Osteocyte (in vitro differentiated cells): ENCODE measurements around the gene DAPK1. TPM values are rescaled to one million over a fixed set of nuclear protein-coding genes. Genes with fewer than 3 reads are reported as not detected.

Source experiments
- DNase-seq: peaks from one replicate; pipeline ENCODE4 v3.0.0; 2021; ENCODE audit warnings: mixed read lengths; ENCODE audit not compliant: unreplicated experiment; ENCODE audit errors: extremely low spot score
- H3K27ac Mint-ChIP-seq: one replicate; pipeline ENCODE4 v1.8.0; 2021; ENCODE audit warnings: mild to moderate bottlenecking, mixed read lengths; ENCODE audit not compliant: unreplicated experiment
- H3K27me3 Mint-ChIP-seq: one replicate; pipeline ENCODE4 v1.8.0; 2021; ENCODE audit warnings: mixed read lengths; ENCODE audit not compliant: unreplicated experiment
- H3K36me3 Mint-ChIP-seq: one replicate; pipeline ENCODE4 v1.8.0; 2021; ENCODE audit warnings: mixed read lengths; ENCODE audit not compliant: unreplicated experiment
- H3K4me1 Mint-ChIP-seq: one replicate; pipeline ENCODE4 v1.8.0; 2021; ENCODE audit warnings: mixed read lengths; ENCODE audit not compliant: unreplicated experiment
- H3K4me3 Mint-ChIP-seq: one replicate; pipeline ENCODE4 v1.8.0; 2021; ENCODE audit warnings: mild to moderate bottlenecking, moderate library complexity, mixed read lengths; ENCODE audit not compliant: unreplicated experiment
- H3K9me3 Mint-ChIP-seq: one replicate; pipeline ENCODE4 v1.8.0; 2021; ENCODE audit warnings: mixed read lengths; ENCODE audit not compliant: unreplicated experiment
- CTCF ChIP-seq: fragments of 200-600 bp; sonication (generic); IDR thresholded peaks from 2 replicates; pipeline ENCODE4 v1.5.0; 2021; ENCODE audit warnings: antibody characterized with exemption, mild to moderate bottlenecking, moderate library complexity
- long read RNA-seq: library from polyadenylated mRNA; unstranded; transcript quantifications from one replicate; pipeline ENCODE4 v2.0.0, GENCODE V29; 2021
- total RNA-seq: library from RNA; stranded (reverse); gene quantifications from 2 replicates; pipeline ENCODE4 v1.2.1, GENCODE V29; 2021

DAPK1 gene
- 294 and 304 TPM in 2 replicates for total RNA-seq
- long read RNA-seq, full-length matches to known transcripts = 30 of 121 reads
- long read RNA-seq, partial matches to known transcripts = 74 of 121 reads
- long read RNA-seq, other reads (novel, unspliced or antisense) = 17 of 121 reads

DNA sequence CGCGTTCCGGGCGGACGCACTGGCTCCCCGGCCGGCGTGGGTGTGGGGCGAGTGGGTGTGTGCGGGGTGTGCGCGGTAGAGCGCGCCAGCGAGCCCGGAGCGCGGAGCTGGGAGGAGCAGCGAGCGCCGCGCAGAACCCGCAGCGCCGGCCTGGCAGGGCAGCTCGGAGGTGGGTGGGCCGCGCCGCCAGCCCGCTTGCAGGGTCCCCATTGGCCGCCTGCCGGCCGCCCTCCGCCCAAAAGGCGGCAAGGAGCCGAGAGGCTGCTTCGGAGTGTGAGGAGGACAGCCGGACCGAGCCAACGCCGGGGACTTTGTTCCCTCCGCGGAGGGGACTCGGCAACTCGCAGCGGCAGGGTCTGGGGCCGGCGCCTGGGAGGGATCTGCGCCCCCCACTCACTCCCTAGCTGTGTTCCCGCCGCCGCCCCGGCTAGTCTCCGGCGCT lies at the start of gene DAPK1:
TSS of gene DAPK1 (plus strand) at position 264 of the 442 bp plus-strand sequence. CDS start 1,211 bp downstream, outside the sequence.
- Mint-ChIP-seq H3K4me3 (peak within 1 kb of the TSS; percentile 97), H3K36me3 (peaks cover 27% of the 10 kb centered on the region), H3K27ac (peak within 1 kb of the TSS; percentile 86), H3K9me3 (no peaks in the 10 kb centered on the region), H3K4me1 (peaks cover 54% of the 10 kb centered on the region), H3K27me3 (no peaks in the 10 kb centered on the region)
- peak; percentile 91 for DNase-seq
- TF ChIP-seq CTCF = peak; percentile 45

DNA sequence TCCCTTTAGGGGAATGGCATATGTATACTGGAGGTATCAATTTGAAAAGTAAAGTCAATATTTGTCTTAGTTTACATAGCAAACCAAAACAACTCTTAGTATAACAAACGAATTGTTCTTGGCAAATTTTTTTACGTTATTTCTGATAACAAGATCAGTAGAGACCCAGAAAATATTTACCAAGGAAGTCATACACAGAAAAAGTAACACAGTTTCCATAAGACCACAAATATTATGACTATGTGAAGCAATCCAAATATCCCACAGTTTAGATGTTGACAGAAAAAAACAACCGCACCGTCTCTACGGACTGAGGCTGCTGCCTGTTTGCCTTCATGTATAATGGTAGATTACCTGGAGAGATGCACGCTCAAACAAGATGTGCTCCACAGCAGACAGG lies 46.5 kb upstream of the DAPK1 start:
- no peak overlapping the region for H3K27ac Mint-ChIP-seq
- no peak for TF ChIP-seq CTCF
- no peak for DNase-seq
- H3K4me1 Mint-ChIP-seq = peaks cover 2% of the 10 kb centered on the region
- H3K27me3 Mint-ChIP-seq = no peaks in the 10 kb centered on the region
- peaks cover 7% of the 10 kb centered on the region for H3K9me3 Mint-ChIP-seq
- peaks cover 5% of the 10 kb centered on the region for H3K36me3 Mint-ChIP-seq
- H3K4me3 Mint-ChIP-seq = no peak overlapping the region

DNA sequence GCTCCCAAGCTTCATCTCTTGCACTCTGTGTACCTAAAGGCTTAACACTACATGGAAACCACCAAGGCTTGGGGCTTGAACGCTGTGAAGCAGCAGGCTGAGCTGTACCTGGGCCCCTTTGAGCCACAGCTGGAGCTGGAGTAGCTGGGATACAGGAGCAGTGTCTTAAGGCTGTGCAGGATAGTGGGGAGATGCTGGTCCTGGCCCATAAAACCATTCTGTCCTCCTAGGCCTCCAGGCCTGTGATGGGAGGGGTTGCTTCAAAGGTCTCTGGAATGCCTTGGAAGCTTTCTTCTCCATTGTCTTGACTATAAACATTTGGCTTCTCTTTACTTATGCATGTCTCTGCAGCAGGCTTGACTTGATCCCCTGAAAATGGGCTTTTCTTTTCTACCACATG lies 42.3 kb upstream of the DAPK1 start:
- DNase-seq = no peak

DNA sequence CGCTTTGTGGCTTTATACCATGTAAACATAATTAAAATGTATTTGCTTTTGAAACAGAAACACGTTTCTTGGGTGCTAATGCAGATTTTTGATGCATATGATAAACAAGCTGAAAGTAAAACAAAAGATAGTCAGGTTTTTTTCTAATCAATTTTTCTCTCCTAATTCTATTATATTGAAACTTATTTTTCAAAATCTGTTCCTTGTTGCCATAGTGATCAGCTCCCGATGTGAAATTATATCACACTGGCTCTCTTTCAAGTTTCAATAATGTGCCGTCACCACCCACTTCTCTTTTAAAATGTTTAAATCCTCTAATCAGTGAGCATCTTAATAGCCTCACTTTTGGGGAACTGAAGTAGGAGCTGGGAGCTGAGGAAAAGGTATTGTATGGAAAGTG lies 36.4 kb upstream of the DAPK1 start:
- no peak for DNase-seq
- TF ChIP-seq CTCF = no peak
- H3K4me1 Mint-ChIP-seq = peaks cover 25% of the 10 kb centered on the region
- H3K27me3 Mint-ChIP-seq = no peaks in the 10 kb centered on the region
- no peaks in the 10 kb centered on the region for H3K36me3 Mint-ChIP-seq
- no peak overlapping the region for H3K27ac Mint-ChIP-seq
- H3K4me3 Mint-ChIP-seq = no peak overlapping the region
- H3K9me3 Mint-ChIP-seq = peaks cover under 1% of the 10 kb centered on the region

More for the DNA sequence above, 42.3 kb upstream of the DAPK1 start:
- H3K9me3 Mint-ChIP-seq = peaks cover 9% of the 10 kb centered on the region
- no peaks in the 10 kb centered on the region for H3K27me3 Mint-ChIP-seq
- H3K36me3 Mint-ChIP-seq = peaks cover 5% of the 10 kb centered on the region
- no peak overlapping the region for H3K4me3 Mint-ChIP-seq
- no peak overlapping the region for H3K27ac Mint-ChIP-seq
- no peak for TF ChIP-seq CTCF
- H3K4me1 Mint-ChIP-seq = peaks cover 2% of the 10 kb centered on the region

GRCh38 chr9:87464110-87464991 lies 33.3 kb upstream of the DAPK1 start:
- peak overlapping the region; percentile 85 for H3K27ac Mint-ChIP-seq
- H3K27me3 Mint-ChIP-seq = no peaks in the 10 kb centered on the region
- no peak for DNase-seq
- H3K4me3 Mint-ChIP-seq = no peak overlapping the region
- H3K4me1 Mint-ChIP-seq = peaks cover 27% of the 10 kb centered on the region
- TF ChIP-seq CTCF = no peak
- H3K9me3 Mint-ChIP-seq = no peaks in the 10 kb centered on the region
- H3K36me3 Mint-ChIP-seq = no peaks in the 10 kb centered on the region
